Mucosa of rectum (tissue), 2 donors: Measurements from ENCODE around the gene IFITM5.
A peak's percentile ranks its signal among the peaks of the same experiment; 100 is the strongest.
"Not testable (repeated sequence)": the region's sequence is repeated elsewhere in the genome, so short reads cannot be mapped to it uniquely, and the experiment has no call there.

Source experiments
- H3K27ac ChIP-seq, 2 donors: one replicate each; pipeline ENCODE4 v1.7.0; 2013; ENCODE audit warnings: inconsistent platforms in 2 of 2, low read depth in 2 of 2, low read length in 2 of 2
- H3K27me3 ChIP-seq, 2 donors: one replicate each; pipeline ENCODE4 v1.7.0; 2013; ENCODE audit warnings: low read length in 2 of 2; ENCODE audit not compliant: control insufficient read depth in 2 of 2, insufficient read depth in 2 of 2
- H3K36me3 ChIP-seq, 2 donors: one replicate each; pipeline ENCODE4 v1.7.0; 2013; ENCODE audit warnings: low read length in 2 of 2; ENCODE audit not compliant: control insufficient read depth in 2 of 2, insufficient read depth in 2 of 2
- H3K4me1 ChIP-seq, 2 donors: one replicate each; pipeline ENCODE4 v1.7.0; 2013; ENCODE audit warnings: low read length in 2 of 2, mild to moderate bottlenecking in 1 of 2; ENCODE audit not compliant: control insufficient read depth in 2 of 2, insufficient read depth in 2 of 2
- H3K4me3 ChIP-seq, 2 donors: one replicate each; pipeline ENCODE4 v1.7.0; 2013; ENCODE audit warnings: low read length in 2 of 2
- H3K9ac ChIP-seq, 2 donors: one replicate each; pipeline ENCODE4 v1.7.0; 2013; ENCODE audit warnings: low read length in 2 of 2, low read depth in 1 of 2, mild to moderate bottlenecking in 1 of 2
- H3K9me3 ChIP-seq, 2 donors: one replicate each; pipeline ENCODE4 v1.7.0; 2013; ENCODE audit warnings: low read length in 2 of 2; ENCODE audit not compliant: control insufficient read depth in 2 of 2
- donor health status: healthy.
- donor health status: Normal muscosa, but diverticular disease.

Gene IFITM5

DNA sequence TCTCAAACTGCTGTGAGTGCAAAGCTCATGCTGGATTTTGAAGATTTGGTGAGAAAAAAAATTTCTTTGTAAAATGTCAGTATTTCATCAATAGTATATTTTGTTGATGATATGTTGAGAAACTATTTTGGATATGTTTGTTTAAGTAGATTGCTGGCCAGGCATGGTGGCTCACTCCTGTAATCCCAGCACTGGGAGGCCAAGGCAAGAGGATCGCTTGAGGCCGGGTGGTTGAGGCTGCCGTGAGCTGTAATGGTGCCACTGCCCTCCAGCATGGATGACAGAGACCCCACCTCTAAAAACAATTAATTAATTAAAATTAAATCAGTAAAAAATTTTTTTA, 28.2 kb upstream of the IFITM5 start:
- Histone ChIP-seq H3K36me3 (no peaks in the 10 kb centered on the region), H3K4me3 (no peak overlapping the region), H3K9ac (no peak overlapping the region), H3K4me1 (peaks cover 17 to 18% of the 10 kb centered on the region in 2 donors), H3K9me3 (no peaks in the 10 kb centered on the region), H3K27ac (peak overlapping the region; percentile 67 to 85), H3K27me3 (no peaks in the 10 kb centered on the region)

DNA sequence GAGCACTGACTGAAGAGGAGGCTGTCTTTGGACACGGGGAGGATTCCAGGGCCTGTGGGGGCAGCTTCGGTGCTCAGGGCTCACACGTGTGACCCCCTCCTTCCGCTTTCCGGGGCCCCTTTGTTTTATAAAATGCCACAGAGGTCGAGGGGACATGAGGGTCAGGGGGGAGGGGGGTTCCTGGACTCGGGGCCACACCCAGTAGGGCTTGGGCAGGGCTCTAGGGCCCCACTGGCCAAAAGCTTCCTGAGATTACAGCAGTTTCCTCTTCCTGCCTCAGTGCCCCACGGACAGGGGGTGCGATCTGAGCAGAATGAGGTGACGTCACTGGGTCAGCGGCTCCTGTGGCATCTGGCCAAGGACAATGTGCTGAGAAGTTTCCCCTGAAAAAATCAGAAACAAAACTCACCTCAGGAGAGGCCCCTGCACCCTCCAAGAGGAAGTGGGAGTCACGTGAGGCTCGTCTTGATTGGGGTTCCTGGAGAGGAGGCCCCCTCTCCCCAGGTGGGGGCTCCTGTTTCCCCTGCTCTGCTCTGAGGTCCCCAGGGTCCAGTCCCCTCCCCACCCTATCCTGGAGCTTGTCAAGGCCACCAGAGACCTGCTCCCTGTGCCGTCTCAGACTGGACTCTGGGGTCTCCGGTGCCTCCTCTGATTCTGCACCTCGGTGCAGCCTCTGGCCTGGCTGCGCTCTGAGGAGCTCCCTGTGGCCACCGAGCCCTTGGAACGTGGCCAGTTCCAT, 27.7 kb upstream of the IFITM5 start:
- H3K9me3 ChIP-seq, result no peaks in the 10 kb centered on the region
- H3K27ac ChIP-seq, result peak overlapping the region; percentile 67 to 85
- H3K36me3 ChIP-seq, result no peaks in the 10 kb centered on the region
- H3K4me3 ChIP-seq, result no peak overlapping the region
- H3K27me3 ChIP-seq, result no peaks in the 10 kb centered on the region
- peak overlapping the region; percentile 32 to 38 for H3K9ac ChIP-seq
- H3K4me1 ChIP-seq, result peaks cover 17 to 18% of the 10 kb centered on the region in 2 donors

DNA sequence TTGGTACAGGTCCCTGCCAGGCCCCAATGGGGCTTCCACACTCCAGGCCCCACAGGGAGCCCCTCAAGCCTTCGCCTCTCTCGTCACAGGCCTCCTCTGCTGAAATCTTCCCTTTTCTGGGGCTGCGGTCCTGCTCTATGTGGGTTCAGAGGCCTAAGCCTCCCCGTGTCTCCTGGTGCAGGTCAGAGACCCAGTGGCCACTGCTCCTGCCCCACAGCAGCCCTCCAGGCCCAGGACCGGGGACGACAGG, 27.2 kb upstream of the IFITM5 start:
- no peaks in the 10 kb centered on the region for H3K9me3 ChIP-seq
- H3K9ac ChIP-seq, result peak overlapping the region; percentile 32 to 38
- H3K27ac ChIP-seq, result peak overlapping the region; percentile 67 to 85
- no peaks in the 10 kb centered on the region for H3K27me3 ChIP-seq
- H3K4me1 ChIP-seq, result peaks cover 17 to 18% of the 10 kb centered on the region in 2 donors
- H3K36me3 ChIP-seq, result no peaks in the 10 kb centered on the region
- H3K4me3 ChIP-seq, result no peak overlapping the region

DNA sequence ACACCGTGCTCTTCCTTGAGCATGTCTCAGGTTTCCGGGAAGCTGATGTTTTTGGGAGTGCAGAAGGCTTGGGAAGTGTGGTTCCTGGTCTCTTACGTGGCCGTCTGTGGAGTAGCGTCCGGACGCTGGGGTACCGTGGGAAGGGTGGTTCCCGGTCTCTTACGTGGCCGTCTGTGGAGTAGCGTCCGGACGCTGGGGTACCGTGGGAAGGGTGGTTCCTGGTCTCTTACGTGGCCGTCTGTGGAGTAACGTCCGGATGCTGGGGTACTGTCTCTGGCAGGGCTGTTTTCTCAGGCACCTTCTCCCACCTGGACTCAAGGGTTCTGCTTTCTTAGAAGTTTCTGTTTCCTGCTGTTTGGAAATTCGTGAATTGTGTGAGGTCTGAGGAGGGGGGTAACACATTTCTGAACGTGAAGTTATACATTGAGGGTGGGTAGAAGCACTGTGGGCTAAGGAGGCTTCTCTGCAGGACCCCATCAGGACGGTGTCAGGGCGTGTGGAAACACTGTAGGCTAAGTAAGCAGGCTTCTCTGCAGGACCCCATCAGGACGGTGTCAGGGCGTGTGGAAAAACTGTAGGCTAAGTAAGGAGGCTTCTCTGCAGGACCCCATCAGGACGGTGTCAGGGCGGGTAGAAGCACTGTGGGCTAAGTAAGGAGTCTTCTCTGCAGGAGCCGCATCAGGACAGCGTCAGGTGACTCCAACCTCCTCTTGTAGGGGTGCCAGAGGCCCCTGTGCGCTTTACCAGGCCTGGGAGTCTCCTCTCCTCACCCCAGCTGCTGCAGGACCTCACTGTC, 26.7 kb upstream of the IFITM5 start:
- Histone ChIP-seq H3K36me3 (no peaks in the 10 kb centered on the region), H3K27ac (peak overlapping the region; percentile 67 to 85), H3K4me3 (no peak overlapping the region), H3K4me1 (peaks cover 17 to 19% of the 10 kb centered on the region in 2 donors), H3K27me3 (no peaks in the 10 kb centered on the region), H3K9me3 (no peaks in the 10 kb centered on the region), H3K9ac (peak overlapping the region; percentile 32 to 38)

DNA sequence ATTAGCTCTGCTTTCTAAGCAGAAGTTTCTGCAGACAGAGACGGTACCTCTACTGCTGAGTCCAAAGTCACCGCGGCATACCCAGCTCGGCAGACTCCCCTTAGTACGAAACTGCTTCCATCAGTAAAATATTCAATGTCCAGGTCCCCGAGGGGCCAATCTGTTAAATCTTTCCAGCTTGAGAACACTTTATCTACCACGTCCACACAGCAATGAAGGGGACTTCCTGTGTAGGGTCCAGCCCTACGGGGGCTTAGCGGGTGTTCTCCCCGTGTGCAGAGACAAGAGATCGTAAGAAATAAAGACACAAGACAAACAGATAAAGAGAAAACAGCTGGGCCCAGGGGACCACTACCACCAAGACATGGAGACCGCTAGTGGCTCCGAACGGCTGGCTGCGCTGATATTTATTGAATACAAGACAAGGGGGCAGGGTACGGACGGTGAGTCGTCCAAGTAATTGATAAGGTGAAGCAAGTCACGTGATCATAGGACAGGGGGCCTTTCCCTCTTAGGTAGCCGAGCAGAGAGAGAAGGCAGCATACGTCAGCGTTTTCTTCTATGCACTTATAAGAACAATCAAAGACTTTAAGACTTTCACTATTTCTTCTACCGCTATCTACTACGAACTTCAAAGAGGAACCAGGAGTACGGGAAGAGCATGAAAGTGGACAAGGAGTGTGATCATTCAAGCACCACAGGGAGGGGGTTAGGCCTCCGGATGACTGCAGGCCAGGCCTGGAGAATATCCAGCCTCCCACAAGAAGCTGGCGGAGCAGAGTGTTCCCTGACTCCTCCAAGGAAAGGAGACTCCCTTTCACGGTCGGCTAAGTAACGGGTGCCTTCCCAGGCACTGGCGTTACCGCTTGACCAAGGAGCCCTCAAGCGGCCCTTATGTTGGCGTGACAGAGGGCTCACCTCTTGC, 25.5 kb upstream of the IFITM5 start:
- H3K36me3 ChIP-seq, H3K9me3 ChIP-seq, H3K4me3 ChIP-seq, H3K27me3 ChIP-seq: not testable (repeated sequence)
- Histone ChIP-seq H3K27ac (peak overlapping the region; percentile 61 to 63), H3K9ac (peak overlapping the region in 1 of 2 donors; percentile 6), H3K4me1 (peaks cover 20 to 23% of the 10 kb centered on the region in 2 donors)

DNA sequence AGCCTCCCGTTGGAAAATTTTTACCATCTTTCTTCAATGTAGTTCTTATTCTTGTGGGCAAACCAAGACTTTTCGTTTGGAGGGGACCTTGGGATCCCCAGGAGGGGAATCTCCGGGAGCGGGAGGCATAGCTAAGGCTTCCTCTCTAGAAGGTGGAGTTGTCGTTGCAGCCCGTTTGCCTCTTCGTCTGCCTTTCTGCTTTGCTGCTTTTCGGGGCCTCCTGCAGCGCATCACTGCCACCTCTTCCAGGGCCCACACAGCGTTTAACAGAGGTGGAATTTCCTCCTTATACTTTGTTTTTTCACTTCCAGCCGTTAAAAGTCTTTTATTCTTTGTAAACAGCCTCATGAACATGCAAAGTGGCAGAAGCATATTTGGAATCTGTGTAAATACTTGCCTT, 24.8 kb upstream of the IFITM5 start:
- Histone ChIP-seq H3K9me3 (no peaks in the 10 kb centered on the region), H3K4me1 (peaks cover 20 to 23% of the 10 kb centered on the region in 2 donors), H3K4me3 (no peak overlapping the region), H3K27me3 (no peaks in the 10 kb centered on the region), H3K27ac (peak overlapping the region; percentile 61 to 63), H3K9ac (peak overlapping the region in 1 of 2 donors; percentile 6), H3K36me3 (no peaks in the 10 kb centered on the region)

DNA sequence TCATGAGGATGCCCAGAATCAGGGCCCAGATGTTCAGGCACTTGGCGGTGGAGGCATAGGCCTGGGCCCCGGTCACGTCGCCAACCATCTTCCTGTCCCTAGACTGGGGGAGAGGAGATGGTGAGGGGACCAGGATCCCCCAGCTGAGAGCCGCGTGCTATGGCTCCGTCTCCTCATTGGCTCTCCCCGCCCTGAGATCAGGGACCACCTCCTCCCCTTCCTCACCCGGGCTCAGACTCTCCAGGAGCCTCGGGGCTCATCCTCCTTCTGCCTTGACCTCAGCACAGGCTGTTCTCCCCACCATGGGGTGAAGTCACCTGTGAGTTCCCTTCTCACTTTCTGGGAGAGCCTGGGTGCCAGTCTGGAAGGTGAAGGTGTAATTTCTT, 20.6 kb upstream of the IFITM5 start:
- H3K4me3 ChIP-seq, result peak overlapping the region; percentile 78 to 84
- H3K9ac ChIP-seq, result peak overlapping the region; percentile 74 to 89
- not testable (repeated sequence) for H3K9me3 ChIP-seq, H3K27me3 ChIP-seq, H3K36me3 ChIP-seq
- H3K27ac ChIP-seq, result peak overlapping the region; percentile 87 to 90
- peaks cover 6 to 19% of the 10 kb centered on the region in 2 donors for H3K4me1 ChIP-seq

DNA sequence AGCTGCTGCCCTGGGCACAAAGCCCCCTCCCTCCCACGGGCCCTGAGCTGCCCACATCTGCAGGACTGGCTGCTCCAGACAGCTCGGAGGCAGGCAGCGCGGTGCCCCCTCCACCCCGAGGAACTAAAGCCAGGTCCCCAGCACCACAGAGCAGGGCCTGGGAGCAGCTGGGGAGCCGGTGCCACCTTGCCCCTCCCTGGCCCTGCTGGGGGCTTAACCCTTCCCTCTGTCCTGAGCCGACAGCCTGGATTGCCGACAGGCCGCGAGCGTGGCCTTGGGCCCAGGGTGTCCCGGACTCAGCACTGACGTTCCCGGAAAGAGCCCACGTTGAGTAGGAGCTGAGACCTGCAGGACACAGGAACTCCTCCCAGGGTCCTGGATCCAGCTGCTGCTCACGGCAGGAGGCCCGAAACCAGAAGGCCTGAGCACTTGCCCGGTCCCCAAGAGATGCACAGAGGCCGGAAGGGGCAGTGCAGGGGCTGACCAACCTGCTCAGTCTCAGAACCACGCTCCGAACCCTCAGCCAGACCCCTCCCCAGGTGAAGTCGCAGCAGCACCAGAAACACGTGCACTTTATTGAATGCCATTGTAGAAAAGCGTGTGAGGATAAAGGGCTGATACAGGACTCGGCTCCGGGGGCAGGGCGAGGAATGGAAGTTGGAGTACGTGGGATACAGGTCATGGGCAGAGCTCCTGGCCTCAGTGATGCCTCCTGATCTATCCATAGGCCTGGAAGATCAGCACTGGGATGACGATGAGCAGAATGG, 20.0 kb upstream of the IFITM5 start:
- not testable (repeated sequence) for H3K36me3 ChIP-seq, H3K9me3 ChIP-seq, H3K27me3 ChIP-seq
- H3K4me1 ChIP-seq, result peaks cover 5 to 22% of the 10 kb centered on the region in 2 donors
- peak overlapping the region; percentile 74 to 89 for H3K9ac ChIP-seq
- peak overlapping the region; percentile 59 to 78 for H3K4me3 ChIP-seq
- peak overlapping the region; percentile 87 to 90 for H3K27ac ChIP-seq

DNA sequence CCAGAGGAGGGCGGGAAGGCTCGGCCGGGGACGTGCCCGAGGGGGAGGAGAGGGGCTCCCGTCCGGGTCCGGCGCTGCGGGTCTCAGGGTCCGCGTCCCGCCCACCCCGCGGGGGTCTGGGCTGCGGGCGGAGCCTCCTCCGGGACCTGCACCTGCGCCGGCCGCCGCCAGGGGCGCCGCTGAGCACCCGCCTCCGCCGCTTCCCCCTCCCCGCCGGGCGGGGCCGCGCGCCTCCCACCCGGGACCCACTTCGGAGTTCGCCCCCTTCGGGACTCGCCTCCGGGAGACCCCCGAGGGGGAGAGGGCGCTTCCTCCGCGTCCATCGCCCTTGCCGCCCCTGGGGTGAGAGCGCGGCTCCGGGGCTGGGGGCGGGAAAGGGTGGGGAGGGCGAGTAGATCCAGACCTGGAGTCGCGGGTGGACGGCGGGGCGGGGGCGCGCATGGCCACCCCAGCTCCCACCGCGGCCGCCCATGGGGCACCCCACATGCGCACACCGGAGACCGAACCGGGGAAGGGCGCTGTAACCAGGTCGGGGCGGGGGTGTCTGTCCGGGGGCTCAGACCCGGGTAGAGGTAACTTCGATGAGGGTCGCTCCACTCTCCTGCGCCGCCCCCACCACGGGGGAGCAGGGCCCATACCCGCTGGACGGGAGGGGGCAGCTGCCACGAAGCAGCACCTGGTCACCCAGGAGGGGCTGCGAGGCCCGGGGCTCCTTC, 19.2 kb upstream of the IFITM5 start:
- H3K9me3 ChIP-seq, H3K27me3 ChIP-seq, H3K36me3 ChIP-seq: not testable (repeated sequence)
- peak overlapping the region; percentile 63 to 90 for H3K27ac ChIP-seq
- peaks cover 7 to 29% of the 10 kb centered on the region in 2 donors for H3K4me1 ChIP-seq
- H3K9ac ChIP-seq, result peak overlapping the region in 1 of 2 donors; percentile 89
- H3K4me3 ChIP-seq, result peak overlapping the region; percentile 48 to 50
